K562 (cell line): Measurements from ENCODE around the gene TXN. TPM values are rescaled to one million over a fixed set of nuclear protein-coding genes. Genes with fewer than 3 reads are reported as not detected.

Source experiments
- ATAC-seq: fragments of 200-7000 bp; cut with Tn5 transposase; 3 replicates; pipeline ENCODE4 v1.9.1; 2020; ENCODE audit warnings: moderate library complexity
- BruUV-seq: library from RNA; stranded (reverse); fragments of 400-500 nt; replicated peaks from 2 replicates; lab custom pipeline; 2021; lab: Mats Ljungman, UMichigan
- CTCF ChIA-PET: fragments of 300-600 bp; formaldehyde crosslinking; extraction: SDS; loops from one replicate; lab custom pipeline; 2021; ENCODE audit warnings: low intra/inter-chr PET ratio; lab: Yijun Ruan, JAX
- POLR2A ChIA-PET: fragments of 300-600, 350-650 bp; sonication (Branson Sonifier 250); formaldehyde crosslinking; extraction: SDS; loops from one replicate; lab custom pipeline; 2021; ENCODE audit warnings: antibody characterized with exemption, inconsistent platforms; lab: Yijun Ruan, JAX
- DNase-seq, 4 experiments: peaks; one replicate each; pipeline versions ENCODE4 v3.0.0 to v3.0.0-alpha.2; 2011 to 2018; ENCODE audit warnings: low spot score in 3 of 4, mixed read lengths in 3 of 4; ENCODE audit errors: extremely low read depth in 1 of 4
- FAIRE-seq: peaks from 2 replicates; lab custom pipeline; 2011; peaks lifted over from hg19 to GRCh38; lab: Jason Lieb, UNC
- H2AFZ ChIP-seq: 2 replicates; pipeline ENCODE4 v1.6.0; 2011; ENCODE audit warnings: low read depth, low read length, control low read depth, inconsistent platforms
- H3K27ac ChIP-seq: fragments of 200-600 bp; 3 replicates; pipeline ENCODE4 v1.8.0; 2011; ENCODE audit warnings: low read depth, mild to moderate bottlenecking, control low read depth, inconsistent platforms, low read length, moderate library complexity, mixed read lengths; ENCODE audit errors: extremely low read depth
- H3K27me3 ChIP-seq, 2 experiments: fragments of 300-600 bp in 1 of 2; 2 replicates in 1 of 2; 3 replicates in 1 of 2; pipeline versions ENCODE4 v1.6.0 to v1.8.0; 2011; ENCODE audit warnings: inconsistent platforms in 2 of 2, low read length in 2 of 2, mild to moderate bottlenecking in 1 of 2, mixed read lengths in 1 of 2, moderate library complexity in 1 of 2; ENCODE audit not compliant: control insufficient read depth in 2 of 2, insufficient read depth in 2 of 2
- H3K36me3 ChIP-seq: fragments of 300-600 bp; 3 replicates; pipeline ENCODE4 v1.8.0; 2011; ENCODE audit warnings: mild to moderate bottlenecking, low read length, inconsistent platforms; ENCODE audit not compliant: control insufficient read depth, insufficient read depth
- H3K4me1 ChIP-seq, 2 experiments: fragments of 200-600 bp in 1 of 2; replicated peaks in 1 of 2; 2 replicates in 1 of 2; 3 replicates in 1 of 2; pipeline versions ENCODE4 v1.5.1 to v1.8.0; 2011; ENCODE audit warnings: inconsistent platforms in 2 of 2, low read length in 2 of 2, mild to moderate bottlenecking in 1 of 2, mixed read lengths in 1 of 2, moderate library complexity in 1 of 2; ENCODE audit not compliant: control insufficient read depth in 2 of 2, insufficient read depth in 2 of 2
- H3K4me2 ChIP-seq: 2 replicates; pipeline ENCODE4 v1.6.1; 2011; ENCODE audit warnings: low read length, control low read depth, inconsistent platforms, mixed read lengths; ENCODE audit not compliant: insufficient read depth
- H3K4me3 ChIP-seq: fragments of 200-600 bp; sonication (generic), shearing (Covaris generic); 2 replicates; pipeline ENCODE4 v1.5.1; 2016; ENCODE audit warnings: control low read depth, inconsistent platforms
- H3K79me2 ChIP-seq: fragments of 200-600 bp; 3 replicates; pipeline ENCODE4 v1.8.0; 2011; ENCODE audit warnings: low read length, inconsistent platforms; ENCODE audit not compliant: control insufficient read depth, insufficient read depth
- H3K9ac ChIP-seq, 2 experiments: 2 replicates each; pipeline versions ENCODE4 v1.6.0 to v1.6.1; 2011; ENCODE audit warnings: low read depth in 2 of 2, low read length in 2 of 2, control low read depth in 1 of 2, inconsistent platforms in 1 of 2, mild to moderate bottlenecking in 1 of 2, mixed read lengths in 1 of 2; ENCODE audit not compliant: insufficient read depth in 1 of 2
- H3K9me1 ChIP-seq: one replicate; pipeline ENCODE4 v1.6.0; 2011; ENCODE audit warnings: inconsistent platforms, mild to moderate bottlenecking, low read length, moderate library complexity; ENCODE audit not compliant: control insufficient read depth, insufficient read depth
- H3K9me3 ChIP-seq: replicated peaks from 2 replicates; pipeline ENCODE4 v1.5.1; 2011; ENCODE audit warnings: low read depth, low read length, inconsistent platforms; ENCODE audit not compliant: control insufficient read depth, insufficient read depth
- H4K20me1 ChIP-seq: replicated peaks from 2 replicates; pipeline ENCODE4 v1.6.1; 2011; ENCODE audit warnings: low read length, inconsistent platforms, mixed read lengths; ENCODE audit not compliant: control insufficient read depth, insufficient read depth
- CXXC5 ChIP-seq: fragments of 250-450 bp; sonication (Bioruptor Pico); IDR thresholded peaks from 2 replicates; pipeline ENCODE4 v1.8.0; 2022; ENCODE audit warnings: inconsistent platforms, mild to moderate bottlenecking, moderate library complexity
- KLF10 ChIP-seq: fragments of 250-450 bp; sonication (Bioruptor Pico); IDR thresholded peaks from 2 replicates; pipeline ENCODE4 v1.6.1; 2021; ENCODE audit warnings: matching md5 sums
- NR2F6 ChIP-seq: fragments of 450-650 bp; formaldehyde crosslinking; IDR thresholded peaks from 2 replicates; pipeline ENCODE4 v1.4.0; 2020; ENCODE audit warnings: mild to moderate bottlenecking
- RBM39 ChIP-seq: fragments of 200-400 bp; formaldehyde crosslinking; optimal IDR thresholded peaks from 2 replicates; pipeline ENCODE3; 2018; ENCODE audit warnings: low read depth, low read length
- RCOR1 ChIP-seq, 2 experiments: IDR thresholded peaks; 2 replicates each; pipeline ENCODE4 v1.6.1; 2012; ENCODE audit warnings: low read depth in 2 of 2, low read length in 2 of 2, borderline replicate concordance in 1 of 2, improper control_type of control experiment in 1 of 2
- TSHZ1 ChIP-seq: fragments of 250-450 bp; sonication (Bioruptor Pico); IDR thresholded peaks from 2 replicates; pipeline ENCODE4 v1.4.0; 2020; ENCODE audit warnings: mild to moderate bottlenecking, moderate library complexity
- ZFP30 ChIP-seq: fragments of 250-450 bp; sonication (Bioruptor Pico); IDR thresholded peaks from 2 replicates; pipeline ENCODE4 v1.8.0; 2022; ENCODE audit warnings: moderate library complexity, mild to moderate bottlenecking, inconsistent platforms, borderline replicate concordance
- ZFX ChIP-seq: sonication (generic); formaldehyde crosslinking; IDR thresholded peaks from 2 replicates; pipeline ENCODE4 v1.8.0; 2022; ENCODE audit warnings: mild to moderate bottlenecking, missing genetic modification reagents, moderate library complexity
- ZNF644 ChIP-seq: fragments of 200-800 bp; sonication (Bioruptor generic); IDR thresholded peaks from 2 replicates; pipeline ENCODE4 v1.6.1; 2016; ENCODE audit warnings: low read depth, missing genetic modification characterization, missing compliant biosample characterization
- WGBS: fragments of 100-300 bp; shearing (Covaris generic); methylation state at CpG from one replicate; pipeline ENCODE4 v1.1.6; 2016; ENCODE audit warnings: low coverage, mixed read lengths; ENCODE audit not compliant: insufficient coverage; ENCODE audit errors: missing lambda C conversion rate; 5-methylcytosine and 5-hydroxymethylcytosine counted together
- in situ Hi-C: fragments of 300-500 bp; cut with MboI; formaldehyde crosslinking; loops from 4 replicates; pipeline ENCODE4 v1.15.0; 2018; ENCODE audit warnings: inconsistent platforms, mixed read lengths
- intact Hi-C: fragments of 100-400 bp; cut with micrococcal nuclease; formaldehyde crosslinking; loops from 2 replicates; pipeline ENCODE4 v1.14.2; 2022
- polyA plus RNA-seq, 8 experiments: library from polyadenylated mRNA; depleted of rRNA in 4 of 8; stranded (reverse) in 5 of 8; unstranded in 3 of 8; fragments of >200 nt; fragmentation: Nextera tagmentation in 2 of 8; fragmentation: Illumina TruSeq in 1 of 8; extraction: Ambion mirVana in 2 of 8; extraction: Trizol in 1 of 8; gene quantifications; 2 replicates each; pipeline versions ENCODE4 v1.2.1 to v1.2.3, GENCODE V29; 2011 to 2014; ENCODE audit warnings: inconsistent platforms in 1 of 8, missing spikeins in 1 of 8
- total RNA-seq, 7 experiments: library from RNA; depleted of rRNA in 6 of 7; stranded (reverse); fragments of >200 nt in 6 of 7; fragmentation: Illumina TruSeq in 2 of 7; extraction: Trizol in 2 of 7; gene quantifications; 2 replicates each; pipeline versions ENCODE4 v1.2.1 to v1.2.3, GENCODE V29; 2011 to 2021; ENCODE audit warnings: low replicate concordance in 1 of 7
- TF ChIP-seq, protein P1 (sequence below): fragments of 250-450 bp; sonication (Bioruptor Pico); IDR thresholded peaks from 2 replicates; pipeline ENCODE4 v1.4.0; 2020; ENCODE audit warnings: mild to moderate bottlenecking, moderate library complexity
- TF ChIP-seq, protein P2 (sequence below): fragments of 250-450 bp; sonication (Bioruptor Pico); IDR thresholded peaks from 2 replicates; pipeline ENCODE4 v1.5.0; 2021

The TXN gene
- total and polyA plus RNA-seq, 9 of the 15 experiments (the other 6 are each of a cell fraction or from before 2014, with no cell fraction given), result 272 to 1,596 (median 514) TPM

- 12% methylated on average over 2 of the region's 2 CpGs for WGBS
- peaks cover 0 to 9% of the 10 kb centered on the region in 2 experiments; a peak in 2 of 5 replicates for H3K27me3 ChIP-seq
Observed at GRCh38 chr9:110228321-110228720, 28.0 kb downstream of the TXN start.

More at GRCh38 chr9:110228321-110228720, 28.0 kb downstream of the TXN start:
- H3K36me3 ChIP-seq, result no peaks in the 10 kb centered on the region
- H3K79me2 ChIP-seq, result no peaks in the 10 kb centered on the region
- in situ Hi-C loops (no loop called here), intact Hi-C loops (no loop called here)
- ATAC-seq (no peak), DNase-seq (no peak), FAIRE-seq (no peak)
- H3K9me1 ChIP-seq, result no peaks in the 10 kb centered on the region
- BruUV-seq, result no TSS peak
- H3K4me1 ChIP-seq, result no peaks in the 10 kb centered on the region
- no peak overlapping the region for H3K9ac ChIP-seq
- H4K20me1 ChIP-seq, result no peaks in the 10 kb centered on the region
- H2AFZ ChIP-seq, result no peak overlapping the region
- no peak overlapping the region for H3K27ac ChIP-seq
- TF ChIP-seq, protein P1, sequence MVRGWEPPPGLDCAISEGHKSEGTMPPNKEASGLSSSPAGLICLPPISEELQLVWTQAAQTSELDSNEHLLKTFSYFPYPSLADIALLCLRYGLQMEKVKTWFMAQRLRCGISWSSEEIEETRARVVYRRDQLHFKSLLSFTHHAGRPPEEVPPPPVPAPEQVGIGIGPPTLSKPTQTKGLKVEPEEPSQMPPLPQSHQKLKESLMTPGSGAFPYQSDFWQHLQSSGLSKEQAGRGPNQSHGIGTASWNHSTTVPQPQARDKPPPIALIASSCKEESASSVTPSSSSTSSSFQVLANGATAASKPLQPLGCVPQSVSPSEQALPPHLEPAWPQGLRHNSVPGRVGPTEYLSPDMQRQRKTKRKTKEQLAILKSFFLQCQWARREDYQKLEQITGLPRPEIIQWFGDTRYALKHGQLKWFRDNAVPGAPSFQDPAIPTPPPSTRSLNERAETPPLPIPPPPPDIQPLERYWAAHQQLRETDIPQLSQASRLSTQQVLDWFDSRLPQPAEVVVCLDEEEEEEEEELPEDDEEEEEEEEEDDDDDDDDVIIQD (CRISPR knock-in tag), result no peak
- TF ChIP-seq ZFX (CRISPR knock-in tag) (no peak), RCOR1 (IDR thresholded peaks at IDR 0.05; ENCODE audit: borderline replicate concordance in 1 of 2, low read depth in 2 of 2, low read length in 2 of 2) (no peak), ZNF644 (tag) (no peak), RBM39 (no peak), ZFP30 (no peak), KLF10 (CRISPR knock-in tag) (no peak), TSHZ1 (no peak), NR2F6 (CRISPR knock-in tag) (no peak), CXXC5 (CRISPR knock-in tag) (no peak)
- TF ChIP-seq, protein P2, sequence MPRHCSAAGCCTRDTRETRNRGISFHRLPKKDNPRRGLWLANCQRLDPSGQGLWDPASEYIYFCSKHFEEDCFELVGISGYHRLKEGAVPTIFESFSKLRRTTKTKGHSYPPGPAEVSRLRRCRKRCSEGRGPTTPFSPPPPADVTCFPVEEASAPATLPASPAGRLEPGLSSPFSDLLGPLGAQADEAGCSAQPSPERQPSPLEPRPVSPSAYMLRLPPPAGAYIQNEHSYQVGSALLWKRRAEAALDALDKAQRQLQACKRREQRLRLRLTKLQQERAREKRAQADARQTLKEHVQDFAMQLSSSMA (CRISPR knock-in tag), result no peak
- no peak overlapping the region for H3K4me3 ChIP-seq
- no peaks in the 10 kb centered on the region for H3K9me3 ChIP-seq
- ChIA-PET CTCF (no interaction called here), POLR2A (interaction anchor here (0.6 to 1.0 kb wide), 2 partner anchors 10 to 28 kb away, joined by 3 to 4 read pairs; partner anchors contain the start of gene TXN)
- no peak overlapping the region for H3K4me2 ChIP-seq
